Fibroblast of mammary gland (primary cell): ENCODE results near the gene SYNCRIP.
"Not testable (repeated sequence)": the region's sequence is repeated elsewhere in the genome, so short reads cannot be mapped to it uniquely, and the experiment has no call there.

Experiments
- DNase-seq: peaks from one replicate; pipeline ENCODE4 v3.0.0-alpha.2; 2010; ENCODE audit warnings: low read depth
- H3K4me3 ChIP-seq: 2 replicates; pipeline ENCODE4 v1.5.1; 2011; ENCODE audit warnings: low read depth, mild to moderate bottlenecking, low read length, moderate library complexity; ENCODE audit not compliant: control insufficient read depth
- CTCF ChIP-seq: conservative IDR thresholded peaks from 2 replicates; pipeline ENCODE4 v1.5.1; 2011; ENCODE audit warnings: low read depth, low read length, inconsistent platforms; ENCODE audit not compliant: control insufficient read depth, insufficient read depth

SYNCRIP gene

GRCh38 chr6:85594197-85594930 is 48.3 kb downstream of the SYNCRIP start:
- no peak for TF ChIP-seq CTCF
- DNase-seq, result peak; percentile 25
- H3K4me3 ChIP-seq, result peak overlapping the region; percentile 72

GRCh38 chr6:85593438-85594196 is 49.1 kb downstream of the SYNCRIP start, which contains the start of gene SNX14:
TSS of gene SNX14 (minus strand) at chr6:85593858. CDS start at chr6:85593718, 140 bp downstream.
- DNase-seq, result peak; percentile 93
- peak within 1 kb of the TSS; percentile 72 for H3K4me3 ChIP-seq
- TF ChIP-seq CTCF, result no peak

GRCh38 chr6:85592033-85592432 is 50.7 kb downstream of the SYNCRIP start:
- no peak for TF ChIP-seq CTCF
- DNase-seq, result no peak
- H3K4me3 ChIP-seq, result no peak overlapping the region

GRCh38 chr6:85591207-85591606 is 51.5 kb downstream of the SYNCRIP start:
- no peak overlapping the region for H3K4me3 ChIP-seq
- DNase-seq, result no peak
- no peak for TF ChIP-seq CTCF

- TF ChIP-seq CTCF, result no peak
- DNase-seq, result peak; percentile 20
- H3K4me3 ChIP-seq, result no peak overlapping the region
These were observed 56.9 kb downstream of the SYNCRIP start for GRCh38 chr6:85585741-85586140.

GRCh38 chr6:85582832-85583231 is 59.9 kb downstream of the SYNCRIP start:
- not testable (repeated sequence) for H3K4me3 ChIP-seq, DNase-seq

GRCh38 chr6:85581572-85581971 is 61.1 kb downstream of the SYNCRIP start:
- no peak overlapping the region for H3K4me3 ChIP-seq
- no peak for TF ChIP-seq CTCF
- DNase-seq, result no peak
